K562 (cell line): ENCODE measurements around the gene LIN7A. TPM values are rescaled to one million over a fixed set of nuclear protein-coding genes. Genes with fewer than 3 reads are reported as not detected.

Experiments
- ATAC-seq: fragments of 200-7000 bp; cut with Tn5 transposase; 3 replicates; pipeline ENCODE4 v1.9.1; 2020; ENCODE audit warnings: moderate library complexity
- BruUV-seq: library from RNA; stranded (reverse); fragments of 400-500 nt; replicated peaks from 2 replicates; lab custom pipeline; 2021; lab: Mats Ljungman, UMichigan
- CTCF ChIA-PET: fragments of 300-600 bp; formaldehyde crosslinking; extraction: SDS; loops from one replicate; lab custom pipeline; 2021; ENCODE audit warnings: low intra/inter-chr PET ratio; lab: Yijun Ruan, JAX
- POLR2A ChIA-PET: fragments of 300-600, 350-650 bp; sonication (Branson Sonifier 250); formaldehyde crosslinking; extraction: SDS; loops from one replicate; lab custom pipeline; 2021; ENCODE audit warnings: antibody characterized with exemption, inconsistent platforms; lab: Yijun Ruan, JAX
- DNase-seq, 4 experiments: peaks; one replicate each; pipeline versions ENCODE4 v3.0.0 to v3.0.0-alpha.2; 2011 to 2018; ENCODE audit warnings: low spot score in 3 of 4, mixed read lengths in 3 of 4; ENCODE audit errors: extremely low read depth in 1 of 4
- FAIRE-seq: peaks from 2 replicates; lab custom pipeline; 2011; peaks lifted over from hg19 to GRCh38; lab: Jason Lieb, UNC
- H2AFZ ChIP-seq: 2 replicates; pipeline ENCODE4 v1.6.0; 2011; ENCODE audit warnings: low read depth, low read length, control low read depth, inconsistent platforms
- H3K27ac ChIP-seq: fragments of 200-600 bp; 3 replicates; pipeline ENCODE4 v1.8.0; 2011; ENCODE audit warnings: low read depth, mild to moderate bottlenecking, control low read depth, inconsistent platforms, low read length, moderate library complexity, mixed read lengths; ENCODE audit errors: extremely low read depth
- H3K27me3 ChIP-seq, 2 experiments: fragments of 300-600 bp in 1 of 2; 2 replicates in 1 of 2; 3 replicates in 1 of 2; pipeline versions ENCODE4 v1.6.0 to v1.8.0; 2011; ENCODE audit warnings: inconsistent platforms in 2 of 2, low read length in 2 of 2, mild to moderate bottlenecking in 1 of 2, mixed read lengths in 1 of 2, moderate library complexity in 1 of 2; ENCODE audit not compliant: control insufficient read depth in 2 of 2, insufficient read depth in 2 of 2
- H3K36me3 ChIP-seq: fragments of 300-600 bp; 3 replicates; pipeline ENCODE4 v1.8.0; 2011; ENCODE audit warnings: mild to moderate bottlenecking, low read length, inconsistent platforms; ENCODE audit not compliant: control insufficient read depth, insufficient read depth
- H3K4me1 ChIP-seq, 2 experiments: fragments of 200-600 bp in 1 of 2; replicated peaks in 1 of 2; 2 replicates in 1 of 2; 3 replicates in 1 of 2; pipeline versions ENCODE4 v1.5.1 to v1.8.0; 2011; ENCODE audit warnings: inconsistent platforms in 2 of 2, low read length in 2 of 2, mild to moderate bottlenecking in 1 of 2, mixed read lengths in 1 of 2, moderate library complexity in 1 of 2; ENCODE audit not compliant: control insufficient read depth in 2 of 2, insufficient read depth in 2 of 2
- H3K4me2 ChIP-seq: 2 replicates; pipeline ENCODE4 v1.6.1; 2011; ENCODE audit warnings: low read length, control low read depth, inconsistent platforms, mixed read lengths; ENCODE audit not compliant: insufficient read depth
- H3K4me3 ChIP-seq: fragments of 200-600 bp; sonication (generic), shearing (Covaris generic); 2 replicates; pipeline ENCODE4 v1.5.1; 2016; ENCODE audit warnings: control low read depth, inconsistent platforms
- H3K79me2 ChIP-seq: fragments of 200-600 bp; 3 replicates; pipeline ENCODE4 v1.8.0; 2011; ENCODE audit warnings: low read length, inconsistent platforms; ENCODE audit not compliant: control insufficient read depth, insufficient read depth
- H3K9ac ChIP-seq, 2 experiments: 2 replicates each; pipeline versions ENCODE4 v1.6.0 to v1.6.1; 2011; ENCODE audit warnings: low read depth in 2 of 2, low read length in 2 of 2, control low read depth in 1 of 2, inconsistent platforms in 1 of 2, mild to moderate bottlenecking in 1 of 2, mixed read lengths in 1 of 2; ENCODE audit not compliant: insufficient read depth in 1 of 2
- H3K9me1 ChIP-seq: one replicate; pipeline ENCODE4 v1.6.0; 2011; ENCODE audit warnings: inconsistent platforms, mild to moderate bottlenecking, low read length, moderate library complexity; ENCODE audit not compliant: control insufficient read depth, insufficient read depth
- H3K9me3 ChIP-seq: replicated peaks from 2 replicates; pipeline ENCODE4 v1.5.1; 2011; ENCODE audit warnings: low read depth, low read length, inconsistent platforms; ENCODE audit not compliant: control insufficient read depth, insufficient read depth
- H4K20me1 ChIP-seq: replicated peaks from 2 replicates; pipeline ENCODE4 v1.6.1; 2011; ENCODE audit warnings: low read length, inconsistent platforms, mixed read lengths; ENCODE audit not compliant: control insufficient read depth, insufficient read depth
- BHLHE40 ChIP-seq: IDR thresholded peaks from 2 replicates; pipeline ENCODE4 v1.6.1; 2011; ENCODE audit warnings: low read length, improper control_type of control experiment
- DNMT1 ChIP-seq: fragments of 450-650 bp; IDR thresholded peaks from 2 replicates; pipeline ENCODE4 v1.6.1; 2016; ENCODE audit warnings: antibody characterized with exemption, mild to moderate bottlenecking
- FOXM1 ChIP-seq, 2 experiments: fragments of 450-650 bp in 1 of 2; sonication (generic) in 1 of 2; formaldehyde crosslinking in 1 of 2; IDR thresholded peaks; 2 replicates each; pipeline versions ENCODE4 v1.6.1 to v1.9.0; 2017 to 2022; ENCODE audit warnings: low read depth in 2 of 2, mild to moderate bottlenecking in 2 of 2, missing genetic modification reagents in 1 of 2, moderate library complexity in 1 of 2
- PCBP2 ChIP-seq: fragments of 200-400 bp; formaldehyde crosslinking; IDR thresholded peaks from 2 replicates; pipeline ENCODE4 v1.6.1; 2018; ENCODE audit warnings: low read length, low read depth, mild to moderate bottlenecking, moderate library complexity; ENCODE audit not compliant: poor library complexity, severe bottlenecking
- ZFPM2 ChIP-seq: fragments of 250-450 bp; sonication (Bioruptor Pico); IDR thresholded peaks from 2 replicates; pipeline ENCODE4 v1.5.1; 2022; ENCODE audit warnings: mild to moderate bottlenecking
- ZKSCAN3 ChIP-seq: fragments of 250-450 bp; sonication (Bioruptor Pico); IDR thresholded peaks from 2 replicates; pipeline ENCODE4 v1.4.0; 2020
- ZNF561 ChIP-seq: fragments of 450-650 bp; formaldehyde crosslinking; conservative IDR thresholded peaks from 2 replicates; pipeline ENCODE4 v1.4.0; 2020; ENCODE audit warnings: mild to moderate bottlenecking, moderate library complexity
- ZNF766 ChIP-seq: fragments of 200-800 bp; sonication (Bioruptor generic); conservative IDR thresholded peaks from 2 replicates; pipeline ENCODE4 v1.6.1; 2016; ENCODE audit warnings: missing genetic modification characterization, missing compliant biosample characterization
- in situ Hi-C: fragments of 300-500 bp; cut with MboI; formaldehyde crosslinking; loops from 4 replicates; pipeline ENCODE4 v1.15.0; 2018; ENCODE audit warnings: inconsistent platforms, mixed read lengths
- intact Hi-C: fragments of 100-400 bp; cut with micrococcal nuclease; formaldehyde crosslinking; loops from 2 replicates; pipeline ENCODE4 v1.14.2; 2022
- polyA plus RNA-seq, 8 experiments: library from polyadenylated mRNA; depleted of rRNA in 4 of 8; stranded (reverse) in 5 of 8; unstranded in 3 of 8; fragments of >200 nt; fragmentation: Nextera tagmentation in 2 of 8; fragmentation: Illumina TruSeq in 1 of 8; extraction: Ambion mirVana in 2 of 8; extraction: Trizol in 1 of 8; gene quantifications; 2 replicates each; pipeline versions ENCODE4 v1.2.1 to v1.2.3, GENCODE V29; 2011 to 2014; ENCODE audit warnings: inconsistent platforms in 1 of 8, missing spikeins in 1 of 8
- total RNA-seq, 7 experiments: library from RNA; depleted of rRNA in 6 of 7; stranded (reverse); fragments of >200 nt in 6 of 7; fragmentation: Illumina TruSeq in 2 of 7; extraction: Trizol in 2 of 7; gene quantifications; 2 replicates each; pipeline versions ENCODE4 v1.2.1 to v1.2.3, GENCODE V29; 2011 to 2021; ENCODE audit warnings: low replicate concordance in 1 of 7
- TF ChIP-seq, protein P1 (sequence below): sonication (generic); formaldehyde crosslinking; IDR thresholded peaks from 2 replicates; pipeline ENCODE4 v1.8.0; 2023; ENCODE audit warnings: missing genetic modification reagents, mild to moderate bottlenecking, borderline replicate concordance
- TF ChIP-seq, protein P2 (sequence below), 2 experiments: fragments of 450-650 bp; IDR thresholded peaks; 2 replicates each; pipeline ENCODE4 v1.6.1; 2016
- TF ChIP-seq, protein P3 (sequence below): fragments of 200-400 bp; formaldehyde crosslinking; IDR thresholded peaks from 2 replicates; pipeline ENCODE4 v1.6.1; 2017; ENCODE audit warnings: mild to moderate bottlenecking, low read depth, low read length, moderate library complexity

Gene LIN7A
- total and polyA plus RNA-seq, 9 of the 15 experiments (the other 6 are each of a cell fraction or from before 2014, with no cell fraction given), result not detected

DNA sequence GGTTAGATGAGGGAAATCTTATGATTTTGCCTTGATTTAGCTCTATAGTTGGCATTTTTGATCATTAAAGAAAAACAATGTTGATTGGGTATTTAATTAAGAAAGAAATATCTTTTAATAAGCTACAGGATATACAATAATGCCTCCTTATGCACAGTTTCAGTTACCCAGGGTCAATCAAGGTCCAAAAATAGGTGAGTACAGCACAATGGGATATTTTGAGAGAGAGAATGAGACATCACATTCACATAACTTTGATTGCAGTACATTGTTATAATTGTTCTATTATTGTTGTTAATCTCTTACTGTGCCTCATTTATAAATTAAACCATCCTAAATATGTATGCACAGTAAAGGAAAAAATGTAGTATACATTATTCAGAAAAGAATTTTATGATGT lies 118.9 kb downstream of the LIN7A start:
- in situ Hi-C loops (no loop called here), intact Hi-C loops (no loop called here)
- POLR2A ChIA-PET, result no interaction called here
- Histone ChIP-seq H3K9me3 (no peaks in the 10 kb centered on the region), H3K4me1 (no peaks in the 10 kb centered on the region), H3K27ac (no peak overlapping the region), H3K36me3 (no peaks in the 10 kb centered on the region), H3K9ac (no peak overlapping the region), H4K20me1 (no peaks in the 10 kb centered on the region), H3K79me2 (no peaks in the 10 kb centered on the region), H3K4me3 (no peak overlapping the region), H3K27me3 (no peaks in the 10 kb centered on the region), H2AFZ (no peak overlapping the region), H3K9me1 (no peaks in the 10 kb centered on the region), H3K4me2 (no peak overlapping the region)
- no peak for FAIRE-seq
- no peak for DNase-seq
- TF ChIP-seq, protein P1, sequence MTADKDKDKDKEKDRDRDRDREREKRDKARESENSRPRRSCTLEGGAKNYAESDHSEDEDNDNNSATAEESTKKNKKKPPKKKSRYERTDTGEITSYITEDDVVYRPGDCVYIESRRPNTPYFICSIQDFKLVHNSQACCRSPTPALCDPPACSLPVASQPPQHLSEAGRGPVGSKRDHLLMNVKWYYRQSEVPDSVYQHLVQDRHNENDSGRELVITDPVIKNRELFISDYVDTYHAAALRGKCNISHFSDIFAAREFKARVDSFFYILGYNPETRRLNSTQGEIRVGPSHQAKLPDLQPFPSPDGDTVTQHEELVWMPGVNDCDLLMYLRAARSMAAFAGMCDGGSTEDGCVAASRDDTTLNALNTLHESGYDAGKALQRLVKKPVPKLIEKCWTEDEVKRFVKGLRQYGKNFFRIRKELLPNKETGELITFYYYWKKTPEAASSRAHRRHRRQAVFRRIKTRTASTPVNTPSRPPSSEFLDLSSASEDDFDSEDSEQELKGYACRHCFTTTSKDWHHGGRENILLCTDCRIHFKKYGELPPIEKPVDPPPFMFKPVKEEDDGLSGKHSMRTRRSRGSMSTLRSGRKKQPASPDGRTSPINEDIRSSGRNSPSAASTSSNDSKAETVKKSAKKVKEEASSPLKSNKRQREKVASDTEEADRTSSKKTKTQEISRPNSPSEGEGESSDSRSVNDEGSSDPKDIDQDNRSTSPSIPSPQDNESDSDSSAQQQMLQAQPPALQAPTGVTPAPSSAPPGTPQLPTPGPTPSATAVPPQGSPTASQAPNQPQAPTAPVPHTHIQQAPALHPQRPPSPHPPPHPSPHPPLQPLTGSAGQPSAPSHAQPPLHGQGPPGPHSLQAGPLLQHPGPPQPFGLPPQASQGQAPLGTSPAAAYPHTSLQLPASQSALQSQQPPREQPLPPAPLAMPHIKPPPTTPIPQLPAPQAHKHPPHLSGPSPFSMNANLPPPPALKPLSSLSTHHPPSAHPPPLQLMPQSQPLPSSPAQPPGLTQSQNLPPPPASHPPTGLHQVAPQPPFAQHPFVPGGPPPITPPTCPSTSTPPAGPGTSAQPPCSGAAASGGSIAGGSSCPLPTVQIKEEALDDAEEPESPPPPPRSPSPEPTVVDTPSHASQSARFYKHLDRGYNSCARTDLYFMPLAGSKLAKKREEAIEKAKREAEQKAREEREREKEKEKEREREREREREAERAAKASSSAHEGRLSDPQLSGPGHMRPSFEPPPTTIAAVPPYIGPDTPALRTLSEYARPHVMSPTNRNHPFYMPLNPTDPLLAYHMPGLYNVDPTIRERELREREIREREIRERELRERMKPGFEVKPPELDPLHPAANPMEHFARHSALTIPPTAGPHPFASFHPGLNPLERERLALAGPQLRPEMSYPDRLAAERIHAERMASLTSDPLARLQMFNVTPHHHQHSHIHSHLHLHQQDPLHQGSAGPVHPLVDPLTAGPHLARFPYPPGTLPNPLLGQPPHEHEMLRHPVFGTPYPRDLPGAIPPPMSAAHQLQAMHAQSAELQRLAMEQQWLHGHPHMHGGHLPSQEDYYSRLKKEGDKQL (CRISPR knock-in tag), result no peak
- TF ChIP-seq, protein P2, sequence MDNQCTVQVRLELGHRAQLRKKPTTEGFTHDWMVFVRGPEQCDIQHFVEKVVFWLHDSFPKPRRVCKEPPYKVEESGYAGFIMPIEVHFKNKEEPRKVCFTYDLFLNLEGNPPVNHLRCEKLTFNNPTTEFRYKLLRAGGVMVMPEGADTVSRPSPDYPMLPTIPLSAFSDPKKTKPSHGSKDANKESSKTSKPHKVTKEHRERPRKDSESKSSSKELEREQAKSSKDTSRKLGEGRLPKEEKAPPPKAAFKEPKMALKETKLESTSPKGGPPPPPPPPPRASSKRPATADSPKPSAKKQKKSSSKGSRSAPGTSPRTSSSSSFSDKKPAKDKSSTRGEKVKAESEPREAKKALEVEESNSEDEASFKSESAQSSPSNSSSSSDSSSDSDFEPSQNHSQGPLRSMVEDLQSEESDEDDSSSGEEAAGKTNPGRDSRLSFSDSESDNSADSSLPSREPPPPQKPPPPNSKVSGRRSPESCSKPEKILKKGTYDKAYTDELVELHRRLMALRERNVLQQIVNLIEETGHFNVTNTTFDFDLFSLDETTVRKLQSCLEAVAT (IDR thresholded peaks at IDR 0.05), result no peak
- TF ChIP-seq ZFPM2 (CRISPR knock-in tag) (no peak), DNMT1 (no peak), ZNF766 (CRISPR knock-in tag) (no peak), BHLHE40 (no peak), PCBP2 (no peak), ZNF561 (CRISPR knock-in tag) (no peak), FOXM1 (IDR thresholded peaks at IDR 0.05; ENCODE audit: low read depth) (no peak), FOXM1 (CRISPR knock-in tag; IDR thresholded peaks at IDR 0.05; ENCODE audit: low read depth) (no peak), ZKSCAN3 (CRISPR knock-in tag) (no peak)
- TF ChIP-seq, protein P3, sequence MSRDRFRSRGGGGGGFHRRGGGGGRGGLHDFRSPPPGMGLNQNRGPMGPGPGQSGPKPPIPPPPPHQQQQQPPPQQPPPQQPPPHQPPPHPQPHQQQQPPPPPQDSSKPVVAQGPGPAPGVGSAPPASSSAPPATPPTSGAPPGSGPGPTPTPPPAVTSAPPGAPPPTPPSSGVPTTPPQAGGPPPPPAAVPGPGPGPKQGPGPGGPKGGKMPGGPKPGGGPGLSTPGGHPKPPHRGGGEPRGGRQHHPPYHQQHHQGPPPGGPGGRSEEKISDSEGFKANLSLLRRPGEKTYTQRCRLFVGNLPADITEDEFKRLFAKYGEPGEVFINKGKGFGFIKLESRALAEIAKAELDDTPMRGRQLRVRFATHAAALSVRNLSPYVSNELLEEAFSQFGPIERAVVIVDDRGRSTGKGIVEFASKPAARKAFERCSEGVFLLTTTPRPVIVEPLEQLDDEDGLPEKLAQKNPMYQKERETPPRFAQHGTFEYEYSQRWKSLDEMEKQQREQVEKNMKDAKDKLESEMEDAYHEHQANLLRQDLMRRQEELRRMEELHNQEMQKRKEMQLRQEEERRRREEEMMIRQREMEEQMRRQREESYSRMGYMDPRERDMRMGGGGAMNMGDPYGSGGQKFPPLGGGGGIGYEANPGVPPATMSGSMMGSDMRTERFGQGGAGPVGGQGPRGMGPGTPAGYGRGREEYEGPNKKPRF, result no peak
- CTCF ChIA-PET, result no interaction called here
- no peak for ATAC-seq
- BruUV-seq, result no TSS peak
